ENCODE results near the gene PLA2G4A.

The PLA2G4A gene

GRCh38 chr1:186828611-186829454, at the start of gene PLA2G4A:
TSS of gene PLA2G4A (plus strand) at chr1:186828949. CDS start at chr1:186854355, 25,406 bp downstream.
- no peak for DNase-seq (ENCODE audit: low read depth)

DNA sequence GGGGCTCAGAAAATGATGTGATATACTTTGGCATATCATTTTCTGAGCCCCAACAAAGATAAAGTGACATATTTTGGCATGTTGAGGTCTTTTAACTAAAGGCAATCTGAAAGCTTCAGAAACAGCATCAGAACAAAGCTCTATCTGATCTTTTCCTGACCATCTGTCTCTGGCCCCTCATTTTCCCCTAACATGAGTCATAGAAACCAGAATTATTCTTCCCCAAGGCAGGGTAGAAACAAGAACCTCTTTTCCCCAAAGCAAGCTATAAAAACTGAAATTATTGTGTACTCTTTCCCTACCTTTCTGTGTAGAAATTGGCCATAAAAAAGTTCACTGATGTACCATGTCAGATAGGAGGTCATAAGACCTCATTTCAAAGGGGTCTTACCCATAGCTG, 48.7 kb upstream of the PLA2G4A start:
- DNase-seq (ENCODE audit: low read depth), result no peak

GRCh38 chr1:186781730-186782129, 47.0 kb upstream of the PLA2G4A start:
- DNase-seq (ENCODE audit: low read depth), result no peak

DNA sequence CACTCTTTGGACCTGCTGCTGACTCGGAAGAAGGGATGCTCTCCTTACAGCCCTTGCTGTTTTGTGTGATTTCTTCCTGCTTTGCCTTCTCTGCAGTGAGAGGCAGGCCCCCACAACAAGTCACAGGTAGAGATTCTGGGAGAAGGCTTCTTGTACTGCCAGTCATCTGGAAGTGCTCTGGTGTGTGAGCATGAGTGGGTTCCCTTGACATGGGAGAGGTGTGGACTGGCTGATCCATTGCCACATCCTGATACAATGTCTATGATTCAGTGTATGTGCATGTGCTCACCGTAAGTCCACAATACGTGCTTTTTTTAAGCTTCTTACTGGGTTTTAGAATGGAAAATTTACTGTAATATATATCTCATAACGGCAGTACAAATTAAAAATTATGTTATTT, 46.0 kb upstream of the PLA2G4A start:
- no peak for DNase-seq (ENCODE audit: low read depth)

GRCh38 chr1:186783193-186783592, 45.6 kb upstream of the PLA2G4A start:
- no peak for DNase-seq (ENCODE audit: low read depth)

- DNase-seq (ENCODE audit: low read depth), result no peak
These were observed 43.2 kb upstream of the PLA2G4A start for GRCh38 chr1:186785503-186785902.

GRCh38 chr1:186790101-186790500, 38.6 kb upstream of the PLA2G4A start:
- no peak for DNase-seq (ENCODE audit: low read depth)

GRCh38 chr1:186792870-186793581, 35.7 kb upstream of the PLA2G4A start:
- no peak for DNase-seq (ENCODE audit: low read depth)

DNA sequence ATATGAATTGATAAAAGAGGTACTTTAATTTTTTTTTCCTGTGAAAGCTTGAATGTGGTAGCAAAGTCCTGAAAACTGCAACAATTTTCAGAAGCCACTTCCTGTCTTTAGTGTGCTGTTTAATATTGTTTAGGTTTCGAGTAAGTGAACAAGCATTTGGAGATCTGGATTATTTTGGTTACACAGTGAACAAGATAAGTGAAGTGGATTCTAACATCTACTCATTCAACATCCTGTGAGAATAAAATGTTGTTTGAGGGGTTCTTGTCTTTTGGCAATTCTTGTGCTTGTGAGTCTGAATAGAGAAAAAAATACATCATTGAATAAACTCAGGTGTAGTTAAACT, 35.2 kb upstream of the PLA2G4A start:
- DNase-seq (ENCODE audit: low read depth), result no peak

DNA sequence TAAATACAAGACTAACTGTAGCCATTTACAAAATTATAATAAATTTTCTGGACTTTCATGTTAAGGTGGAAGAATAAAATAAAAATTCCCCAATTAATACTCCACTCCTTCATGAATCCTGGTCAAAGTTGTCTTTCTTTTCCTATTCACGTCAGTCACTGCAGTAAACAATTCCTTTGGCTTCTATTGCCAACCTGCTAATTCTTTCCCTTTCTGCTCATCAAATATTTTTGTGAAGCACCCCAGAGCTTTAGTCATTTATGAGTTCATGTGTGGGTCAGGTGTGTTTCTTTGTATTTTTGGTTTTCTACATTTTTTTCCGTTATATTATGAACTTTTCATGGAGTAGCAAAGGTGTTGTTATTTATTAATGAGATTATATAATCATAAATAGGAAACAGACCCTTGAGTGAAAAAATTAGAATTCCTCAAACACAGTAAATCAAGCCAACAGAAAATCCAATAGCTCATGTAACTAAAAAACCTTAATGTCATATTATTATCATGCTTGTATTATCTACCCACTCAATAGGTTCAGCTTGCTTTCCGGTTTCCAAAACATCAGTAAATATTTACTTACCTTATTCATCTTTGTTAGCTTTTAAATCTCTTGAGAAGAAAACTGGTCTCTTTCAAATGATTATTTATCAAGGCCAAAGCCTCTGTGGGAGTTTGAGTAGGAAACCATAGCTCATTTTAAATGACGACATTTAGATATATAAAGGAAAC, 29.6 kb upstream of the PLA2G4A start:
- DNase-seq (ENCODE audit: low read depth), result no peak

DNA sequence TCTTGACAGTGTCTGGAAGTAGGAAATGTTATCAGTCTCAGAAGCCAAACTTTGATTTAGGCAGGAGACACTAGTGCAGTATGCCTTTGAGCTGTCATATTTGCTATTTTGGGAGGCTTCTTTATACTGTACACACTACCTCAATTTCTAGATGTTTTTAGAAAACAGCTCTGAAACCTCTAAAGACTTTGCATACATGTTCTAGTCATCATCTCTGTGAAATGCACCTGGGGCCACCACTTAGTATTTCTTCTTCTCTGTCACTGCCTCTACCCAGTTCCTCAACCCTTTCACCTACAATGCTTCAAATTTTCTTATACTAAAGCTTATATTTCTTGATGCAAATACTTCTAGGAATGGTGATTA, 29.1 kb upstream of the PLA2G4A start:
- DNase-seq (ENCODE audit: low read depth), result no peak

GRCh38 chr1:186802388-186802787, 26.4 kb upstream of the PLA2G4A start:
- no peak for DNase-seq (ENCODE audit: low read depth)

- DNase-seq (ENCODE audit: low read depth), result no peak
These were observed 24.1 kb upstream of the PLA2G4A start for GRCh38 chr1:186804679-186805078.

DNA sequence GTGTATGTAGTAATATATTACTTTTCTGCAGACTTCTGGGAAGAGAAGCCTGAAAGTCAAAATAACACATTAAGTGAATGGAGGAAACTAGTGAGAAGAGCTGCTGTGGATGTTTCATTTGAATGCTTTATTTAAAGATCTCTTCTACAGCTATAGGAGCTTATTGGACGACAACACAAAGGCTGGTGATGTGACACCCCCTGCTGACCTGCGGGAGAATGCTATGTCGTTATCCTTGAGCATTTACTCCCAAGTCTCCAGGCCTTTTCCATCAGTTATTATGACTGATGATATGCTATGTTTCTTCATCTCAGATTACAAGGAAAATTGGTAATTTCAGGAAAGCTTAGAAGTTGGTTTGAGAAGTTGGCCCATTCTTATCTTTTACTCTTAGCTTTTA, 22.3 kb upstream of the PLA2G4A start:
- DNase-seq (ENCODE audit: low read depth), result no peak

GRCh38 chr1:186807163-186807562, 21.6 kb upstream of the PLA2G4A start:
- DNase-seq (ENCODE audit: low read depth), result no peak

- no peak for DNase-seq (ENCODE audit: low read depth)
These were observed 16.9 kb upstream of the PLA2G4A start for GRCh38 chr1:186811892-186812291.

GRCh38 chr1:186812570-186812969, 16.2 kb upstream of the PLA2G4A start:
- no peak for DNase-seq (ENCODE audit: low read depth)

DNA sequence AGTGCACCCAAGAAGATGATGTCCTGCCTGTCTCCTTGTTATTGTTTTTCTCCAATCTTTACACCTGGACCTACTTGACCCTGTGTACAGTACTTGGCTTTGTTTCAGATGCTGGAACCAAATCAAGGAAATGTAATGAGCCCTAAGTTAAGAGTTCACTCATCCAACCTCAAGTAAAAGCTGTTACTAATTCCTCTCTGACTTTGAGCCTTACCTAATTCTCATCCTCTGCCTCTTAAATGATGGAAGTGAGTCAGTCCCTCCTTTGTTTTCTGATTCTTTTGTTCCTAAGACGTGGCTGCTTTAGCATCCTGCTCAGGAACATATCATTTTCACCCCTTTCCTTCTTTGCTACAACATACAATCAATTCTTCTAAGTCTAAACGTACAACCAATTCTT, 15.3 kb upstream of the PLA2G4A start:
- no peak for DNase-seq (ENCODE audit: low read depth)

- DNase-seq (ENCODE audit: low read depth), result no peak
These were observed 9.6 kb upstream of the PLA2G4A start for GRCh38 chr1:186819126-186819525.

- no peak for DNase-seq (ENCODE audit: low read depth)
These were observed 9.2 kb upstream of the PLA2G4A start for GRCh38 chr1:186819563-186819962.

GRCh38 chr1:186829686-186830587, 1.2 kb downstream of the PLA2G4A start:
- DNase-seq (ENCODE audit: low read depth), result no peak

GRCh38 chr1:186831168-186831567, 2.4 kb downstream of the PLA2G4A start:
- no peak for DNase-seq (ENCODE audit: low read depth)
